ENCODE results near the gene STAG1. TPM values are rescaled to one million over a fixed set of nuclear protein-coding genes. Genes with fewer than 3 reads are reported as not detected.

The STAG1 gene
- total and polyA plus RNA-seq, 9 of the 15 experiments (the other 6 are each of a cell fraction or from before 2014, with no cell fraction given) = 2.7 to 17.7 (median 8.8) TPM

GRCh38 chr3:136396916-136397315 is 355.3 kb downstream of the STAG1 start:
- Histone ChIP-seq H3K4me3 (no peak overlapping the region), H3K9me1 (ENCODE audit: control insufficient read depth, insufficient read depth, low read length) (no peaks in the 10 kb centered on the region), H3K4me2 (ENCODE audit: insufficient read depth, low read length) (no peak overlapping the region), H3K27me3 (ENCODE audit: control insufficient read depth in 2 of 2, insufficient read depth in 2 of 2, low read length in 2 of 2) (no peaks in the 10 kb centered on the region), H3K36me3 (ENCODE audit: control insufficient read depth, insufficient read depth, low read length) (no peaks in the 10 kb centered on the region), H3K4me1 (replicated peaks in 1 of 2; ENCODE audit: control insufficient read depth in 2 of 2, insufficient read depth in 2 of 2, low read length in 2 of 2) (no peaks in the 10 kb centered on the region), H4K20me1 (replicated peaks; ENCODE audit: control insufficient read depth, insufficient read depth, low read length) (no peaks in the 10 kb centered on the region), H3K27ac (ENCODE audit: extremely low read depth, low read depth, low read length) (no peak overlapping the region), H3K9ac (ENCODE audit: insufficient read depth in 1 of 2, low read depth in 2 of 2, low read length in 2 of 2) (no peak overlapping the region), H3K79me2 (ENCODE audit: control insufficient read depth, insufficient read depth, low read length) (no peaks in the 10 kb centered on the region), H2AFZ (ENCODE audit: low read depth, low read length) (no peak overlapping the region), H3K9me3 (replicated peaks; ENCODE audit: control insufficient read depth, insufficient read depth, low read depth, low read length) (no peaks in the 10 kb centered on the region; the same call in 1 of the 2 replicates)
- POLR2A ChIA-PET = interaction anchor here (0.7 kb wide), 1 partner anchor 20 kb away, joined by 3 read pairs; no protein-coding TSS in a partner anchor
- intact Hi-C loops (cut with micrococcal nuclease) = loop anchor here (10.0 kb wide), 1 partner anchor 148 kb away; no protein-coding TSS in a partner anchor
- in situ Hi-C loops (cut with MboI) = loop anchor here (25.0 kb wide), 1 partner anchor 615 kb away; no protein-coding TSS in a partner anchor
- CTCF ChIA-PET (ENCODE audit: low intra/inter-chr PET ratio) = no interaction called here
- ATAC-seq (no peak), DNase-seq (ENCODE audit: extremely low read depth in 1 of 4, low spot score in 3 of 4) (no peak), FAIRE-seq (no peak)
- no TSS peak for BruUV-seq (replicated peaks)
- TF ChIP-seq ZSCAN32 (CRISPR knock-in tag; IDR thresholded peaks at IDR 0.05) (no peak), MTA3 (IDR thresholded peaks at IDR 0.05; ENCODE audit: borderline replicate concordance) (no peak), ZNF512 (tag; IDR thresholded peaks at IDR 0.05) (no peak), KLF10 (CRISPR knock-in tag; IDR thresholded peaks at IDR 0.05) (no peak)

- Histone ChIP-seq H3K79me2 (ENCODE audit: control insufficient read depth, insufficient read depth, low read length) (no peaks in the 10 kb centered on the region), H3K36me3 (ENCODE audit: control insufficient read depth, insufficient read depth, low read length) (no peaks in the 10 kb centered on the region), H3K9ac (ENCODE audit: insufficient read depth in 1 of 2, low read depth in 2 of 2, low read length in 2 of 2) (no peak overlapping the region), H3K4me2 (ENCODE audit: insufficient read depth, low read length) (no peak overlapping the region), H3K27me3 (ENCODE audit: control insufficient read depth in 2 of 2, insufficient read depth in 2 of 2, low read length in 2 of 2) (no peaks in the 10 kb centered on the region), H3K9me3 (replicated peaks; ENCODE audit: control insufficient read depth, insufficient read depth, low read depth, low read length) (no peaks in the 10 kb centered on the region), H3K9me1 (ENCODE audit: control insufficient read depth, insufficient read depth, low read length) (no peaks in the 10 kb centered on the region), H3K27ac (ENCODE audit: extremely low read depth, low read depth, low read length) (no peak overlapping the region), H3K4me1 (replicated peaks in 1 of 2; ENCODE audit: control insufficient read depth in 2 of 2, insufficient read depth in 2 of 2, low read length in 2 of 2) (no peaks in the 10 kb centered on the region), H3K4me3 (no peak overlapping the region), H2AFZ (ENCODE audit: low read depth, low read length) (no peak overlapping the region), H4K20me1 (replicated peaks; ENCODE audit: control insufficient read depth, insufficient read depth, low read length) (no peaks in the 10 kb centered on the region)
- CTCF ChIA-PET (ENCODE audit: low intra/inter-chr PET ratio) = no interaction called here
- WGBS (ENCODE audit: insufficient coverage, low coverage, missing lambda C conversion rate) = 79% methylated on average over 2 of the region's 3 CpGs
- in situ Hi-C loops (cut with MboI) (loop anchor here (25.0 kb wide), 1 partner anchor 622 kb away; no protein-coding TSS in a partner anchor), intact Hi-C loops (cut with micrococcal nuclease) (loop anchor here (2.0 to 10.0 kb wide), 4 partner anchors 154 to 622 kb away; partner anchors contain the start of gene STAG1)
- no peak for FAIRE-seq
- POLR2A ChIA-PET = interaction anchor here (0.6 to 2.3 kb wide), 2 partner anchors 362 to 1020 kb away, joined by 3 to 11 read pairs; partner anchors contain the start of gene STAG1
- TF ChIP-seq ZNF12 (CRISPR knock-in tag; IDR thresholded peaks at IDR 0.05) = no peak
- no peak for TF ChIP-seq MECOM (CRISPR knock-in tag; IDR thresholded peaks at IDR 0.05)
- no peak for TF ChIP-seq ZC3H8 (IDR thresholded peaks at IDR 0.05)
- no peak for TF ChIP-seq TCF15 (CRISPR knock-in tag; IDR thresholded peaks at IDR 0.05)
- TF ChIP-seq ID3 (CRISPR knock-in tag; IDR thresholded peaks at IDR 0.05) = no peak
- no peak for TF ChIP-seq ID3 (tag; IDR thresholded peaks at IDR 0.05)
- no peak for TF ChIP-seq FOXM1 (IDR thresholded peaks at IDR 0.05; ENCODE audit: low read depth)
- no peak for TF ChIP-seq FOXM1 (CRISPR knock-in tag; IDR thresholded peaks at IDR 0.05; ENCODE audit: low read depth)
- no peak for TF ChIP-seq HMGXB4 (CRISPR knock-in tag; IDR thresholded peaks at IDR 0.05)
- TF ChIP-seq HDGF (IDR thresholded peaks at IDR 0.05) = no peak
- no peak for DNase-seq (ENCODE audit: extremely low read depth in 1 of 4, low spot score in 3 of 4)
- ATAC-seq = no peak
- BruUV-seq (replicated peaks) = no TSS peak
These were observed 361.6 kb downstream of the STAG1 start for GRCh38 chr3:136390574-136390973.

All from K562 (cell line).